DND-41 (cell line): ENCODE measurements around the gene TMEM19.

Source experiments
- EZH2 ChIP-seq: IDR thresholded peaks from 3 replicates; pipeline ENCODE4 v1.6.1; 2012; ENCODE audit warnings: borderline replicate concordance, low read depth, mild to moderate bottlenecking, moderate library complexity, low read length, inconsistent platforms; ENCODE audit not compliant: severe bottlenecking
- TF ChIP-seq, protein P1 (sequence below): IDR thresholded peaks from 2 replicates; pipeline ENCODE4 v1.5.1; 2012; ENCODE audit warnings: borderline replicate concordance, low read length, moderate library complexity, mild to moderate bottlenecking; ENCODE audit not compliant: poor library complexity, severe bottlenecking; ENCODE audit errors: extremely low read depth

GRCh38 chr12:71727958-71728357, 42.1 kb downstream of the TMEM19 start:
- no peak for TF ChIP-seq EZH2
- TF ChIP-seq, protein P1, sequence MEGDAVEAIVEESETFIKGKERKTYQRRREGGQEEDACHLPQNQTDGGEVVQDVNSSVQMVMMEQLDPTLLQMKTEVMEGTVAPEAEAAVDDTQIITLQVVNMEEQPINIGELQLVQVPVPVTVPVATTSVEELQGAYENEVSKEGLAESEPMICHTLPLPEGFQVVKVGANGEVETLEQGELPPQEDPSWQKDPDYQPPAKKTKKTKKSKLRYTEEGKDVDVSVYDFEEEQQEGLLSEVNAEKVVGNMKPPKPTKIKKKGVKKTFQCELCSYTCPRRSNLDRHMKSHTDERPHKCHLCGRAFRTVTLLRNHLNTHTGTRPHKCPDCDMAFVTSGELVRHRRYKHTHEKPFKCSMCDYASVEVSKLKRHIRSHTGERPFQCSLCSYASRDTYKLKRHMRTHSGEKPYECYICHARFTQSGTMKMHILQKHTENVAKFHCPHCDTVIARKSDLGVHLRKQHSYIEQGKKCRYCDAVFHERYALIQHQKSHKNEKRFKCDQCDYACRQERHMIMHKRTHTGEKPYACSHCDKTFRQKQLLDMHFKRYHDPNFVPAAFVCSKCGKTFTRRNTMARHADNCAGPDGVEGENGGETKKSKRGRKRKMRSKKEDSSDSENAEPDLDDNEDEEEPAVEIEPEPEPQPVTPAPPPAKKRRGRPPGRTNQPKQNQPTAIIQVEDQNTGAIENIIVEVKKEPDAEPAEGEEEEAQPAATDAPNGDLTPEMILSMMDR = no peak
